Spleen (tissue), 11 donors: ENCODE measurements around the gene PITPNC1. TPM values are rescaled to one million over a fixed set of nuclear protein-coding genes. Genes with fewer than 3 reads are reported as not detected.

Experiments
- DNase-seq: peaks from one replicate; pipeline ENCODE4 v3.0.0-alpha.2; 2020
- H3K27ac ChIP-seq, 8 donors: fragments of 200-600 bp; sonication (generic) in 7 of 8; 1 replicate in 4 of 8; 2 replicates in 4 of 8; pipeline versions ENCODE4 v1.5.0 to v1.8.0; 2016 to 2021; ENCODE audit warnings: inconsistent platforms in 4 of 8, mild to moderate bottlenecking in 4 of 8, moderate library complexity in 1 of 8
- H3K27me3 ChIP-seq, 7 donors: fragments of 200-600 bp; sonication (generic) in 6 of 7; replicated peaks in 1 of 7; 1 replicate in 4 of 7; 2 replicates in 3 of 7; pipeline versions ENCODE4 v1.5.0 to v1.8.0; 2016 to 2021; ENCODE audit warnings: inconsistent platforms in 3 of 7, mild to moderate bottlenecking in 1 of 7
- H3K36me3 ChIP-seq, 6 donors: fragments of 200-600 bp; sonication (generic) in 5 of 6; 1 replicate in 4 of 6; 2 replicates in 2 of 6; pipeline versions ENCODE4 v1.5.0 to v1.8.0; 2016 to 2021; ENCODE audit warnings: inconsistent platforms in 2 of 6
- H3K4me1 ChIP-seq, 6 donors: fragments of 200-600 bp; sonication (generic) in 5 of 6; 1 replicate in 3 of 6; 2 replicates in 3 of 6; pipeline versions ENCODE4 v1.5.0 to v1.8.0; 2016 to 2021; ENCODE audit warnings: inconsistent platforms in 3 of 6
- H3K4me3 ChIP-seq, 8 donors: fragments of 200-600 bp; sonication (generic) in 7 of 8; 1 replicate in 4 of 8; 2 replicates in 4 of 8; pipeline versions ENCODE4 v1.5.0 to v1.8.0; 2016 to 2021; ENCODE audit warnings: inconsistent platforms in 4 of 8, mild to moderate bottlenecking in 4 of 8, moderate library complexity in 2 of 8
- H3K9me3 ChIP-seq, 8 donors: fragments of 200-600 bp; sonication (generic) in 7 of 8; 1 replicate in 4 of 8; 2 replicates in 4 of 8; pipeline versions ENCODE4 v1.5.0 to v1.8.0; 2016 to 2021; ENCODE audit warnings: inconsistent platforms in 4 of 8
- CTCF ChIP-seq, 11 experiments: fragments of 200-600 bp in 7 of 11; fragments of 450-650 bp in 4 of 11; sonication (generic) in 4 of 11; IDR thresholded peaks in 8 of 11; conservative IDR thresholded peaks in 3 of 11; 1 replicate in 7 of 11; 2 replicates in 4 of 11; pipeline versions ENCODE4 v1.4.0 to v1.8.0; 2016 to 2021; ENCODE audit warnings: antibody characterized with exemption in 11 of 11, inconsistent platforms in 4 of 11, mild to moderate bottlenecking in 1 of 11
- POLR2A ChIP-seq, 3 donors: fragments of 450-650 bp; IDR thresholded peaks; one replicate each; pipeline ENCODE4 v1.5.1; 2017; ENCODE audit warnings: antibody characterized with exemption in 3 of 3, mild to moderate bottlenecking in 1 of 3
- POLR2AphosphoS5 ChIP-seq, 3 donors: sonication (generic); formaldehyde crosslinking; IDR thresholded peaks; one replicate each; pipeline ENCODE4 v1.5.1; 2017; ENCODE audit warnings: antibody characterized with exemption in 3 of 3
- WGBS, 5 donors: extraction: QIAGEN DNeasy Blood & Tissue Kit in 3 of 5; methylation state at CpG; one replicate each; pipeline versions ENCODE4 v1.1.5 to v1.1.7; 2013 to 2018; 5-methylcytosine and 5-hydroxymethylcytosine counted together
- intact Hi-C: fragments of 100-400 bp; cut with DNase I; formaldehyde crosslinking; loops from one replicate; pipeline ENCODE4 v1.15.0; 2023; ENCODE audit warnings: low total_unique reads
- polyA plus RNA-seq, 3 donors: library from polyadenylated mRNA; stranded (reverse); fragments of 200-250 nt; gene quantifications; one replicate each; pipeline ENCODE4 v1.2.1, GENCODE V29; 2013
- total RNA-seq, 7 donors: library from RNA; depleted of rRNA in 3 of 7; stranded (reverse); fragments of >200 nt in 3 of 7; fragmentation: NEBNext Ultra II Directional in 4 of 7; extraction: Animal tissue kit (Norgen Biotek cat#: 25700) in 4 of 7; gene quantifications; one replicate each; pipeline versions ENCODE4 v1.1.0 to v1.2.1, GENCODE V29; 2016 to 2021
- donor health status: healthy with polysubstance abuse.
- donor health status: DM: no; HTN: no; CAD: no; lungs with moderate emphysema.
- donor health status: DM: no; HTN: no; CAD: no.
- donor health status: Bipolar disorder and iron deficiency.
- donor health status: healthy.
- donor health status: DM: no; HTN: no; CAD: no.
- donor health status: DM: yes; HTN: yes; CAD: no.

PITPNC1 gene
- total and polyA plus RNA-seq, 10 donors, result 5.8 to 33.8 (median 18.8) TPM

- 11 to 16% (median 14%) methylated on average over 12 of the region's 12 CpGs for WGBS, 5 donors
- Histone ChIP-seq H3K27me3 (no peaks in the 10 kb centered on the region), H3K9me3 (no peaks in the 10 kb centered on the region), H3K27ac (no peak overlapping the region), H3K4me3 (no peak overlapping the region), H3K36me3 (no peaks in the 10 kb centered on the region), H3K4me1 (peaks cover 9 to 46% (median 30%) of the 10 kb centered on the region in 6 donors)
- intact Hi-C loops, result loop anchor here (5.0 to 10.0 kb wide), 2 partner anchors 313 to 450 kb away; partner anchors contain the start of gene BPTF
- peak; percentile 97 for DNase-seq
- TF ChIP-seq CTCF (IDR thresholded peaks at IDR 0.05 in 8 of 11, conservative IDR thresholded peaks at IDR 0.05 in 3 of 11) (peak; percentile 62 to 89 (median 80)), POLR2A (IDR thresholded peaks at IDR 0.05) (no peak), POLR2AphosphoS5 (IDR thresholded peaks at IDR 0.05) (peak in 1 of 3 donors; percentile 32)
Observed at GRCh38 chr17:67374329-67375053, 2.6 kb upstream of the PITPNC1 start.

- Histone ChIP-seq H3K9me3 (no peaks in the 10 kb centered on the region), H3K4me1 (peaks cover 9 to 52% (median 33%) of the 10 kb centered on the region in 6 donors), H3K36me3 (no peaks in the 10 kb centered on the region), H3K27ac (no peak overlapping the region), H3K27me3 (no peaks in the 10 kb centered on the region), H3K4me3 (no peak overlapping the region)
- no peak for DNase-seq
- no peak for TF ChIP-seq POLR2AphosphoS5 (IDR thresholded peaks at IDR 0.05)
- TF ChIP-seq POLR2A (IDR thresholded peaks at IDR 0.05), result no peak
- TF ChIP-seq CTCF (IDR thresholded peaks at IDR 0.05 in 8 of 11, conservative IDR thresholded peaks at IDR 0.05 in 3 of 11), result no peak
- WGBS, 5 donors, result 74 to 86% (median 81%) methylated on average over 5 of the region's 5 CpGs
- intact Hi-C loops, result loop anchor here (5.0 to 10.0 kb wide), 2 partner anchors 312 to 450 kb away; partner anchors contain the start of gene BPTF
Observed at GRCh38 chr17:67375054-67375427, 2.0 kb upstream of the PITPNC1 start.

- no peak for DNase-seq
- Histone ChIP-seq H3K4me3 (no peak overlapping the region), H3K36me3 (no peaks in the 10 kb centered on the region), H3K4me1 (peaks cover 9 to 59% (median 34%) of the 10 kb centered on the region in 6 donors), H3K9me3 (no peaks in the 10 kb centered on the region), H3K27me3 (no peaks in the 10 kb centered on the region), H3K27ac (no peak overlapping the region)
- intact Hi-C loops, result loop anchor here (2.0 to 10.0 kb wide), 3 partner anchors 97 to 449 kb away; partner anchors contain the start of gene BPTF
- 55 to 76% (median 66%) methylated on average over 6 of the region's 6 CpGs for WGBS, 5 donors
- no peak for TF ChIP-seq POLR2A (IDR thresholded peaks at IDR 0.05)
- TF ChIP-seq POLR2AphosphoS5 (IDR thresholded peaks at IDR 0.05), result no peak
- TF ChIP-seq CTCF (IDR thresholded peaks at IDR 0.05 in 8 of 11, conservative IDR thresholded peaks at IDR 0.05 in 3 of 11), result no peak
Observed at GRCh38 chr17:67375716-67376115, 1.4 kb upstream of the PITPNC1 start.

GRCh38 chr17:67376415-67376736 lies 705 bp upstream of the PITPNC1 start:
- 26 to 35% (median 27%) methylated on average over 6 of the region's 6 CpGs for WGBS, 5 donors
- intact Hi-C loops, result loop anchor here (2.0 to 10.0 kb wide), 3 partner anchors 96 to 448 kb away; partner anchors contain the start of gene BPTF
- no peak for TF ChIP-seq POLR2AphosphoS5 (IDR thresholded peaks at IDR 0.05)
- TF ChIP-seq POLR2A (IDR thresholded peaks at IDR 0.05), result no peak
- no peak for TF ChIP-seq CTCF (IDR thresholded peaks at IDR 0.05 in 8 of 11, conservative IDR thresholded peaks at IDR 0.05 in 3 of 11)
- Histone ChIP-seq H3K9me3 (no peaks in the 10 kb centered on the region), H3K27ac (peak overlapping the region in 6 of 8 donors; percentile 90 to 95 (median 92)), H3K27me3 (no peaks in the 10 kb centered on the region), H3K4me1 (peaks cover 9 to 63% (median 34%) of the 10 kb centered on the region in 6 donors), H3K36me3 (no peaks in the 10 kb centered on the region), H3K4me3 (peak overlapping the region in 7 of 8 donors; percentile 69 to 92 (median 86))
- no peak for DNase-seq
